GM06990 (cell line): ENCODE measurements around the gene SLC39A13.
A peak's percentile ranks its signal among the peaks of the same experiment; 100 is the strongest.
"Not testable (repeated sequence)": the region's sequence is repeated elsewhere in the genome, so short reads cannot be mapped to it uniquely, and the experiment has no call there.

Experiments used
- DNase-seq: peaks from one replicate; pipeline ENCODE4 v3.0.0-alpha.2; 2011; ENCODE audit not compliant: insufficient read length; ENCODE audit errors: extremely low read depth
- H3K27me3 ChIP-seq: replicated peaks from 2 replicates; pipeline ENCODE4 v1.6.0; 2011; ENCODE audit warnings: low read length; ENCODE audit not compliant: control insufficient read depth, insufficient read depth
- H3K36me3 ChIP-seq: 2 replicates; pipeline ENCODE4 v1.5.1; 2011; ENCODE audit warnings: low read length; ENCODE audit not compliant: control insufficient read depth, insufficient read depth
- H3K4me3 ChIP-seq: replicated peaks from 2 replicates; pipeline ENCODE4 v1.5.1; 2011; ENCODE audit warnings: low read depth, mild to moderate bottlenecking, control low read depth, low read length
- TF ChIP-seq, protein P1 (sequence below): IDR thresholded peaks from 2 replicates; pipeline ENCODE4 v1.5.1; 2011; ENCODE audit warnings: low read length, control low read depth, mild to moderate bottlenecking, inconsistent platforms; ENCODE audit not compliant: insufficient read depth, poor library complexity, severe bottlenecking

Gene SLC39A13

DNA sequence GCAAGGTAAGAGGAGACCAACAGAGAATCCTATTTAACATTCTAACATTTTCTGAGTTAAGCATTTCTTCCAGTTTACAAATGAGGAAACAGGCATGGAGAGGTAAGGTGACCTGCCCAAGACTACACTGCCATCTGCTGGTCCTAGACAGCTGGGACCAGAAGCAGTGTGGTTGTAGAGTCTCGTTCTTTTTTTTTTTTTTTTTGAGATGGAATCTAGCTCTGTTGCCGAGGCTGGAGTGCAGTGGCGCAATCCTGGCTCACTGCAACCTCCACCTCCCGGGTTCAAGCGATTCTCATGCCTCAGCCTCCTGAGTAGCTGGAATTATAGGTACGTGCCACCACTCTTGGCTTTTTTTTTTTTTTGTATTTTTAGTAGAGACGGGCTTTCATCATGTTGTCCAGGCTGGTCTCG, 45.9 kb downstream of the SLC39A13 start:
- not testable (repeated sequence) for H3K4me3 ChIP-seq, DNase-seq, H3K36me3 ChIP-seq, H3K27me3 ChIP-seq
- TF ChIP-seq, protein P1, sequence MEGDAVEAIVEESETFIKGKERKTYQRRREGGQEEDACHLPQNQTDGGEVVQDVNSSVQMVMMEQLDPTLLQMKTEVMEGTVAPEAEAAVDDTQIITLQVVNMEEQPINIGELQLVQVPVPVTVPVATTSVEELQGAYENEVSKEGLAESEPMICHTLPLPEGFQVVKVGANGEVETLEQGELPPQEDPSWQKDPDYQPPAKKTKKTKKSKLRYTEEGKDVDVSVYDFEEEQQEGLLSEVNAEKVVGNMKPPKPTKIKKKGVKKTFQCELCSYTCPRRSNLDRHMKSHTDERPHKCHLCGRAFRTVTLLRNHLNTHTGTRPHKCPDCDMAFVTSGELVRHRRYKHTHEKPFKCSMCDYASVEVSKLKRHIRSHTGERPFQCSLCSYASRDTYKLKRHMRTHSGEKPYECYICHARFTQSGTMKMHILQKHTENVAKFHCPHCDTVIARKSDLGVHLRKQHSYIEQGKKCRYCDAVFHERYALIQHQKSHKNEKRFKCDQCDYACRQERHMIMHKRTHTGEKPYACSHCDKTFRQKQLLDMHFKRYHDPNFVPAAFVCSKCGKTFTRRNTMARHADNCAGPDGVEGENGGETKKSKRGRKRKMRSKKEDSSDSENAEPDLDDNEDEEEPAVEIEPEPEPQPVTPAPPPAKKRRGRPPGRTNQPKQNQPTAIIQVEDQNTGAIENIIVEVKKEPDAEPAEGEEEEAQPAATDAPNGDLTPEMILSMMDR = peak; percentile 80

- Histone ChIP-seq H3K4me3 (no peak overlapping the region), H3K36me3 (peaks cover 3% of the 10 kb centered on the region), H3K27me3 (no peaks in the 10 kb centered on the region)
- DNase-seq = no peak
- TF ChIP-seq, protein P1 = no peak
Measured at GRCh38 chr11:47460571-47461235, 52.3 kb downstream of the SLC39A13 start.

- Histone ChIP-seq H3K4me3 (no peak overlapping the region), H3K36me3 (peaks cover 3% of the 10 kb centered on the region), H3K27me3 (no peaks in the 10 kb centered on the region)
- TF ChIP-seq, protein P1 = no peak
- no peak for DNase-seq
Measured at GRCh38 chr11:47461876-47462275, 53.5 kb downstream of the SLC39A13 start.

DNA sequence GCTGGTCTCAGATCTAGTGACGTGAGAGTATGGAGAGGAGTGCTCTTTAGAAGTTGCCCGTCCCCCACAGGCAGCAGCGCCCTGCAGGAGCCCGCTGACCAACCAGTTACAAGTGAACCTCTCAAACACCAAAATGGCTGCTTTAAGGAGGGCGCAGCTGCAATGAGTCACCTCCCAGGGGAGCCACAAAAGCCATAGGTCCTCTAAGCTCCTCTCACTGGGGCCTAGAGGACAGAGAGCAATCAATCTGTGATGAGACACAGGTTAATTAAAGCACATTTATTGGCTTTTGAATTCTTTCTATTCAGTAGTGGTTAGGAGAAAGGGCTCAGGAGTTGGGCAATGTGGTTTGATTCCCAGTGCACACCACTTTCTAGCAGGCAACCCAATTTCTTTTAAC, 56.1 kb downstream of the SLC39A13 start:
- no peak for DNase-seq
- TF ChIP-seq, protein P1 = no peak
- H3K4me3 ChIP-seq = no peak overlapping the region
- H3K36me3 ChIP-seq = peaks cover 4% of the 10 kb centered on the region
- no peaks in the 10 kb centered on the region for H3K27me3 ChIP-seq
